Kidney epithelial cell (primary cell): ENCODE measurements around the gene METTL17. TPM values are rescaled to one million over a fixed set of nuclear protein-coding genes. Genes with fewer than 3 reads are reported as not detected.
A peak's percentile ranks its signal among the peaks of the same experiment; 100 is the strongest.
"Not testable (repeated sequence)": the region's sequence is repeated elsewhere in the genome, so short reads cannot be mapped to it uniquely, and the experiment has no call there.

ENCODE experiments used
- DNase-seq: peaks from one replicate; pipeline ENCODE4 v3.0.0-alpha.2; 2010; ENCODE audit warnings: low read depth
- H3K27me3 ChIP-seq: 2 replicates; pipeline ENCODE4 v1.6.0; 2011; ENCODE audit warnings: low read length; ENCODE audit not compliant: control insufficient read depth, insufficient read depth
- H3K36me3 ChIP-seq: 2 replicates; pipeline ENCODE4 v1.5.1; 2011; ENCODE audit warnings: low read length; ENCODE audit not compliant: control insufficient read depth, insufficient read depth
- H3K4me3 ChIP-seq: 2 replicates; pipeline ENCODE4 v1.5.1; 2011; ENCODE audit warnings: low read depth, mild to moderate bottlenecking, control low read depth, low read length
- total RNA-seq: library from RNA; depleted of rRNA; stranded (reverse); fragments of >200 nt; gene quantifications from 2 replicates; pipeline ENCODE4 v1.2.3, GENCODE V29; 2015
- TF ChIP-seq, protein P1 (sequence below): IDR thresholded peaks from 2 replicates; pipeline ENCODE4 v1.5.1; 2011; ENCODE audit warnings: mild to moderate bottlenecking, moderate library complexity, low read length, control low read depth, inconsistent platforms; ENCODE audit not compliant: insufficient read depth, poor library complexity, severe bottlenecking

The METTL17 gene
- total RNA-seq, 1 donor from 2014 or later, result 93.0 TPM

GRCh38 chr14:21038441-21039422 is 49.0 kb downstream of the METTL17 start:
- DNase-seq, result no peak
- Histone ChIP-seq H3K4me3 (no peak overlapping the region), H3K36me3 (no peaks in the 10 kb centered on the region), H3K27me3 (peaks cover 6% of the 10 kb centered on the region)
- TF ChIP-seq, protein P1, sequence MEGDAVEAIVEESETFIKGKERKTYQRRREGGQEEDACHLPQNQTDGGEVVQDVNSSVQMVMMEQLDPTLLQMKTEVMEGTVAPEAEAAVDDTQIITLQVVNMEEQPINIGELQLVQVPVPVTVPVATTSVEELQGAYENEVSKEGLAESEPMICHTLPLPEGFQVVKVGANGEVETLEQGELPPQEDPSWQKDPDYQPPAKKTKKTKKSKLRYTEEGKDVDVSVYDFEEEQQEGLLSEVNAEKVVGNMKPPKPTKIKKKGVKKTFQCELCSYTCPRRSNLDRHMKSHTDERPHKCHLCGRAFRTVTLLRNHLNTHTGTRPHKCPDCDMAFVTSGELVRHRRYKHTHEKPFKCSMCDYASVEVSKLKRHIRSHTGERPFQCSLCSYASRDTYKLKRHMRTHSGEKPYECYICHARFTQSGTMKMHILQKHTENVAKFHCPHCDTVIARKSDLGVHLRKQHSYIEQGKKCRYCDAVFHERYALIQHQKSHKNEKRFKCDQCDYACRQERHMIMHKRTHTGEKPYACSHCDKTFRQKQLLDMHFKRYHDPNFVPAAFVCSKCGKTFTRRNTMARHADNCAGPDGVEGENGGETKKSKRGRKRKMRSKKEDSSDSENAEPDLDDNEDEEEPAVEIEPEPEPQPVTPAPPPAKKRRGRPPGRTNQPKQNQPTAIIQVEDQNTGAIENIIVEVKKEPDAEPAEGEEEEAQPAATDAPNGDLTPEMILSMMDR, result no peak

GRCh38 chr14:21039585-21040369 is 50.0 kb downstream of the METTL17 start:
- Histone ChIP-seq H3K4me3 (no peak overlapping the region), H3K36me3 (no peaks in the 10 kb centered on the region), H3K27me3 (peaks cover 4% of the 10 kb centered on the region)
- no peak for DNase-seq
- TF ChIP-seq, protein P1, result peak; percentile 61

GRCh38 chr14:21040370-21040925 is 50.7 kb downstream of the METTL17 start:
- DNase-seq, result no peak
- H3K27me3 ChIP-seq, result peaks cover 4% of the 10 kb centered on the region
- H3K36me3 ChIP-seq, result no peaks in the 10 kb centered on the region
- H3K4me3 ChIP-seq, result no peak overlapping the region
- TF ChIP-seq, protein P1, result no peak

GRCh38 chr14:21040941-21041340 is 51.2 kb downstream of the METTL17 start:
- DNase-seq, H3K36me3 ChIP-seq, H3K4me3 ChIP-seq: not testable (repeated sequence)

GRCh38 chr14:21041676-21042433 is 52.1 kb downstream of the METTL17 start, which contains the start of gene RNASE7:
TSS of gene RNASE7 (plus strand) at chr14:21042362. CDS start at chr14:21042993, 631 bp downstream.
- Histone ChIP-seq H3K4me3 (no peak within 1 kb of the TSS), H3K27me3 (peaks cover 4% of the 10 kb centered on the region), H3K36me3 (no peaks in the 10 kb centered on the region)
- TF ChIP-seq, protein P1, result no peak
- no peak for DNase-seq

More at GRCh38 chr14:21040941-21041340, 51.2 kb downstream of the METTL17 start:
- not testable (repeated sequence) for H3K27me3 ChIP-seq
